HG03025 (cell line): ENCODE measurements around the gene TLR10.
A peak's percentile ranks its signal among the peaks of the same experiment; 100 is the strongest.

ENCODE experiments used
- ATAC-seq: cut with Tn5 transposase; IDR thresholded peaks from one replicate; pipeline ENCODE4 v1.9.1; 2021; ENCODE audit warnings: mild to moderate bottlenecking, moderate library complexity; ENCODE audit not compliant: unreplicated experiment, low FRiP score

Gene TLR10

DNA sequence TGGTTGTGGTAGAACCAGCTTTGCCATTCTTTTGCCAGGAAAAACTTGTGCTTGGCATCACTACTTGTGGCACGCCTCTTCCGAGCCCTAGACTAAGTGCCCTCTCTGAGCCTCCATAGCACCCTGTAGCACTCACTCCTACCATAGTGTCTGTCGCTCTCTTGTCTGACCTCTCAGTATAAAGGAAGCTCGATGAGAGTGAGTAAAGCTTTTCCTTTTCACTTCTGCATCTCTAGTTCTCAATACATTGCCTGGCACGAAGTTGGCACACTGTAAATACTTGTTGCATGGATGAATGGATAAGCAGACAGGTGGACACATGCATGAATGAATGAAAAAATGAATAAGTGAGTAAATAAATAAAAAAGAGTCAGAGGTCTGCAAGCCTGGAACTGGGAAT lies 48.3 kb downstream of the TLR10 start:
- no peak for ATAC-seq

DNA sequence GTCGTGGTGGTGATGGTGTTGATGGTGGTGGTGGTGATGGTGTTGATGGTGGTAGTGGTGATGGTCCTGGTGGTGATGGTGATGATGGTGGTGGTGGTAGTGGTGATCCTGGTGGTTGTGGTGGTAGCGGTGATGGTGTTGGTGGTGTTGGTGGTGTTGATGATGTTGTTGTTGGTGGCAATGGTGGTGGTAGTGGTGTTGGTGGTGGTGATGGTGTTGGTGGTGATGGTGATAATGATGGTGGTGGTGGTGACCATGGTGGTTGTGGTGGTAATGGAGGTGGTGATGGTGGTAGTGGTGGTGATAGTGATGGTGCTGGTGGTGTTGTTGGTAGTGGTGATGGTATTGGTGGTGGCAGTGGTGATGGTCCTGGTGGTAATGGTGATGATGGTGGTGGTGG lies 49.1 kb downstream of the TLR10 start:
- no peak for ATAC-seq

DNA sequence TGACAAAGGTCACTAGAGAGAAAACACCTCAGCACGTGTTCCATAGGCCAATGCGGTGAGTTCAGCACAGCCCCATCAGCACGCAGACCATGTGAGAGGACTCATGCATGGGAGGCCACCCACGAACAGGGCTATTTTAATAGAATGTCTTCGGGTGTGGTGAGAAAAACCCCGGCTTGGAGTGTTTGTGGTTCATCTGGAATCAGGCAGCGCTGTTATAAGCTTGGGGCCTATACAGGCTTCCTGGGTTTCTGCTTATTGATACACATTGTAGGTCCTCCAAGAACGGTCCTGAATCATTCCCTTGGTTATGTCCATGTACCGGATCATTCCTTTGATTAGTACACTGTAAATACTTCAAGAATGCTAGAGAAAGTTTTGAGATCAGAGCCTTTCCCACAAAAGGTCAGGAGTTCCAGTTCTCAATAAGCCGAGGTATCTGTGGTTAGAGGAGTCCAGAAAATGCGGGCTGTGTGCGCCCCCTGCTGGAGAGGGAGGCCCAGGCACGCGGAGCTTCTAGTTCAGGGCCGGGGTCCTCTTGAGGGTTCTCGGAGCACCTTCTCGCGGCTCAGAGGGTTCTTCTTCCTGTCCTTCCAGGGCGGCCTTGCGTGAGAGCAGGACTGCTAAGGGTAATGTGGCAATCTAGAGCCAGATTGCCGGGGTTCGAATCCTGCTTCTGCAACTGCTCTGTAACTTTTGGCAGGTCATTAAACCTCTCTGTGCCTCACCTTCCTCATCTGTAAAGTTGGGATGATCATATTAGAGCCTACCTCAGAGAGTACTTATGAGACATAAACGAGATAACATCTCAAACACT lies 51.8 kb downstream of the TLR10 start:
- ATAC-seq, result peak; percentile 73

DNA sequence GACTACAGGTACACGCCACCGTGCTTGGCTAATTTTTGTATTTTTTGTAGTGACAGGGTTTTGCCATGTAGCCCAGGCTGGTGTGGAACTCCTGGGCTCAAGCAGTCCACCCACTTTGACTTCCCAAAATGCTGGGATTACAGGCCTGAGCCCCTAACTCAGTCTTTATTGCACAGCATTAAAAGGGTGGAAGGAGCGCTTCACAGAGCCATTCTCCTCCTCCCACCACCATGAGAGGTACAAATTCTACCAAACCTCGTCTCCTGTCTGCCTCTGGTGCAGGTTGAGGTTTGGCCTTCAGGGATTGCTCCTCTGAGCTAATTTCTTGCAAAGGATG lies 52.3 kb downstream of the TLR10 start:
- no peak for ATAC-seq

- ATAC-seq, result no peak
Measured at GRCh38 chr4:38728631-38729141, 54.1 kb downstream of the TLR10 start.

DNA sequence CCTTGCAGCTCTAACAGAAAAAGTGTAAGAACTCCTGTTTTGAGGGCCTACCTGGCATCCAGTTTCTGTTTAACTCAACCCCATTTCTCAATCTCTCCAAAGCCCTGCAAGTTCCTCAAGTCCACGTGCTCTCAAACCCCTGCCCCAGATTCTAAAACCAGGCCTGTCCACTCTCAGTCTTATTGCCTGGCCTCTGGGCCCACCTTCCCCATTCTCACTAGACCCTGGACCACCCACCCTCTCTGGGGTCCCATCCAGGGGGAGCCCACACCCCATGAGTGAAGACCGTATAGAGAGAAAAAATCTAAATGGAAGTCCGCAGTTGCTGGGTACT lies 58.3 kb downstream of the TLR10 start:
- no peak for ATAC-seq

DNA sequence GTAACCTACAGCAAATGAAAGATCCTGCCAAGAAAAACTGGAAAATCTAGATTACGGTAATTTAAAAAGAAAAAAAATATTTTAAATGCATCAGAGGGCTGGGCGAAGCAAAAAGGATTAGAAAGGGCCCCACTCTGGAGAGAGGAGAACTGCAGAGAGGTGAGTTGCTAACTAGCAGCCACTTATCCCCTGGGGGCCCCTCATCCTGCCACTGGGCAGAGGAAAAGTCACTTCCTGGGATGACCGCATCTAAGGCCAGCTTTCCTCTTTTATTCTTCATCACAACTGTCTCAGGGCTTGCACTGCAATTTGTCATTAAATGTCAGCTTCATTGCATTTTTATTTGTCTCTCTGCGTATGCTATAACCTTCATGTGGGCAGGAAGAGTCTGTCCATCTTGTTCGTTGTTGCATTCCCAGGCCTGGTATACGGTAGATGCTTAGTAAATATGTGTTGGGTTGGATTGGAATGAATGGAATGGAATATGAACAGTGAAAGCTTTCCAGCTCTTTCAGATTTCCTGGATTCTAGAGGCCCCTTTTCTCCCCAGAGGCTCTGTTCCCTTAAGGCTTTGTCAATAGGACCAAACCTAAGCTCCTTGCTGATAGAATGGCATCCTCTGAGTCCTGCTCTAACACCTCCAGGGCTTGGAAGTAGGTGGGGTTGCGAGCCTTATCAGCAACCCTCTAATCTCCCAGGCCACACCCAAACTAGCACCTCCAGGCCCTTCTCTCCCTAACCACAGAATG lies 58.9 kb downstream of the TLR10 start:
- no peak for ATAC-seq

- no peak for ATAC-seq
Measured at GRCh38 chr4:38723114-38723513, 59.7 kb downstream of the TLR10 start.
